HepG2 (cell line): ENCODE results near the gene CPHXL2. TPM values are rescaled to one million over a fixed set of nuclear protein-coding genes. Genes with fewer than 3 reads are reported as not detected.

Source experiments
- ATRX ChIP-seq: sonication (generic); formaldehyde crosslinking; IDR thresholded peaks from 2 replicates; pipeline ENCODE4 v1.4.0; 2020; ENCODE audit warnings: missing genetic modification reagents, borderline replicate concordance
- GMEB2 ChIP-seq: IDR thresholded peaks from 2 replicates; pipeline ENCODE4 v1.6.1; 2016; ENCODE audit warnings: missing biosample characterization, missing genetic modification reagents, low read depth
- LRRFIP1 ChIP-seq: sonication (generic); formaldehyde crosslinking; conservative IDR thresholded peaks from 2 replicates; pipeline ENCODE4 v1.4.0; 2020; ENCODE audit warnings: missing genetic modification reagents
- MXD4 ChIP-seq: IDR thresholded peaks from 2 replicates; pipeline ENCODE4 v1.6.1; 2016; ENCODE audit warnings: mild to moderate bottlenecking, missing biosample characterization, missing genetic modification reagents
- RAD21 ChIP-seq: fragments of 450-650 bp; formaldehyde crosslinking; IDR thresholded peaks from 2 replicates; pipeline ENCODE4 v1.5.0; 2020; ENCODE audit warnings: mild to moderate bottlenecking
- RFX5 ChIP-seq: IDR thresholded peaks from 2 replicates; pipeline ENCODE4 v1.6.1; 2011; ENCODE audit warnings: low read depth, low read length, improper control_type of control experiment
- RNF219 ChIP-seq: sonication (generic); formaldehyde crosslinking; IDR thresholded peaks from 2 replicates; pipeline ENCODE4 v1.5.0; 2020; ENCODE audit warnings: mild to moderate bottlenecking, missing genetic modification reagents
- SIN3B ChIP-seq: fragments of 150-350 bp; IDR thresholded peaks from 2 replicates; pipeline ENCODE4 v1.6.1; 2014; ENCODE audit warnings: low read length
- SRSF4 ChIP-seq: fragments of 200-400 bp; formaldehyde crosslinking; IDR thresholded peaks from one replicate; pipeline ENCODE4 v1.6.1; 2018; ENCODE audit warnings: mild to moderate bottlenecking, low read depth, low read length, moderate library complexity; ENCODE audit not compliant: poor library complexity, severe bottlenecking
- TRIM24 ChIP-seq: sonication (generic); formaldehyde crosslinking; IDR thresholded peaks from 2 replicates; pipeline ENCODE4 v1.8.0; 2022; ENCODE audit warnings: mild to moderate bottlenecking, missing genetic modification reagents
- ZBTB2 ChIP-seq: sonication (generic); formaldehyde crosslinking; IDR thresholded peaks from 2 replicates; pipeline ENCODE4 v1.8.0; 2022; ENCODE audit warnings: low read depth, missing genetic modification reagents
- ZBTB26 ChIP-seq: IDR thresholded peaks from 2 replicates; pipeline ENCODE4 v1.6.1; 2016; ENCODE audit warnings: missing compliant biosample characterization, missing genetic modification reagents, borderline replicate concordance
- ZFAT ChIP-seq: sonication (generic); formaldehyde crosslinking; conservative IDR thresholded peaks from 2 replicates; pipeline ENCODE4 v1.8.1; 2023; ENCODE audit warnings: missing genetic modification reagents, inconsistent platforms
- ZNF224 ChIP-seq: sonication (generic); formaldehyde crosslinking; IDR thresholded peaks from 2 replicates; pipeline ENCODE4 v1.5.0; 2020; ENCODE audit warnings: mild to moderate bottlenecking, missing genetic modification reagents
- ZNF274 ChIP-seq: sonication (generic); formaldehyde crosslinking; IDR thresholded peaks from 2 replicates; pipeline ENCODE4 v1.5.1; 2020; ENCODE audit warnings: mild to moderate bottlenecking, missing genetic modification reagents
- ZNF33A ChIP-seq: sonication (generic); formaldehyde crosslinking; IDR thresholded peaks from 2 replicates; pipeline ENCODE4 v1.5.1; 2020; ENCODE audit warnings: missing genetic modification reagents, mild to moderate bottlenecking, moderate library complexity, borderline replicate concordance
- ZNF496 ChIP-seq: sonication (generic); formaldehyde crosslinking; IDR thresholded peaks from 2 replicates; pipeline ENCODE4 v1.8.1; 2023; ENCODE audit warnings: mild to moderate bottlenecking, moderate library complexity, missing genetic modification reagents; ENCODE audit not compliant: insufficient replicate concordance
- ZNF564 ChIP-seq: sonication (generic); formaldehyde crosslinking; IDR thresholded peaks from 2 replicates; pipeline ENCODE4 v1.8.1; 2023; ENCODE audit warnings: mild to moderate bottlenecking, missing genetic modification reagents
- ZNF570 ChIP-seq: sonication (generic); formaldehyde crosslinking; IDR thresholded peaks from 2 replicates; pipeline ENCODE4 v1.4.0; 2020; ENCODE audit warnings: mild to moderate bottlenecking, missing genetic modification reagents, borderline replicate concordance
- polyA plus RNA-seq, 8 experiments: library from polyadenylated mRNA; depleted of rRNA in 3 of 8; stranded (reverse) in 7 of 8; unstranded in 1 of 8; fragments of >200 nt; fragmentation: Illumina TruSeq in 4 of 8; extraction: Trizol in 4 of 8; gene quantifications; 2 replicates each; pipeline versions ENCODE4 v1.2.1 to v1.2.3, GENCODE V29; 2011 to 2016; ENCODE audit warnings: low read depth in 4 of 8, missing spikeins in 1 of 8, mixed read lengths in 1 of 8; ENCODE audit not compliant: insufficient read depth in 1 of 8
- total RNA-seq, 5 experiments: library from RNA; depleted of rRNA; stranded (reverse); fragments of >200 nt; fragmentation: Illumina TruSeq; extraction: Trizol; gene quantifications; 2 replicates each; pipeline ENCODE4 v1.2.3, GENCODE V29; 2016; ENCODE audit warnings: low read depth in 1 of 5

The CPHXL2 gene
- total and polyA plus RNA-seq, 2 of the 13 experiments (the other 11 are each of a cell fraction or from before 2014, with no cell fraction given), result not detected

GRCh38 chr16:75622761-75623605 lies 53.8 kb downstream of the CPHXL2 start, which contains the start of gene ADAT1 (continued):
- peak; percentile 30; the same call in 1 of the 2 replicates for TF ChIP-seq ZBTB26 (CRISPR knock-in tag)
- no peak for TF ChIP-seq RNF219 (CRISPR knock-in tag)
- TF ChIP-seq ZNF274 (CRISPR knock-in tag), result peak; percentile 81; the same call in 1 of the 2 replicates
- peak; percentile 62; the same call in 1 of the 2 replicates for TF ChIP-seq ZNF564 (CRISPR knock-in tag)
- no peak for TF ChIP-seq ZNF33A (CRISPR knock-in tag)
- TF ChIP-seq ZNF496, result no peak
- no peak for TF ChIP-seq LRRFIP1 (CRISPR knock-in tag)
- peak; percentile 53 for TF ChIP-seq RAD21 (CRISPR knock-in tag)
- peak; percentile 66; the same call in 1 of the 2 replicates for TF ChIP-seq ZBTB2 (CRISPR knock-in tag)
- TF ChIP-seq RFX5, result peak; percentile 84
- no peak for TF ChIP-seq ATRX (CRISPR knock-in tag)
- TF ChIP-seq TRIM24 (CRISPR knock-in tag), result no peak
- no peak for TF ChIP-seq SRSF4
- TF ChIP-seq ZFAT, result no peak
- peak; percentile 53; the same call in 1 of the 2 replicates for TF ChIP-seq GMEB2 (CRISPR knock-in tag)
- peak; percentile 39; the same call in 1 of the 2 replicates for TF ChIP-seq ZNF224
- peak; percentile 99 for TF ChIP-seq MXD4 (CRISPR knock-in tag)
- peak; percentile 77 for TF ChIP-seq SIN3B
- no peak for TF ChIP-seq ZNF570 (CRISPR knock-in tag)
